VCaP (cell line): ENCODE results near the gene DDAH2.

Experiments
- H3K27ac ChIP-seq: fragments of 450-650 bp; 2 replicates; pipeline ENCODE4 v1.5.1; 2017
- TF ChIP-seq, protein P1 (sequence below): fragments of 450-650 bp; conservative IDR thresholded peaks from 2 replicates; pipeline ENCODE4 v1.5.1; 2017; ENCODE audit warnings: mild to moderate bottlenecking, moderate library complexity

DDAH2 gene

DNA sequence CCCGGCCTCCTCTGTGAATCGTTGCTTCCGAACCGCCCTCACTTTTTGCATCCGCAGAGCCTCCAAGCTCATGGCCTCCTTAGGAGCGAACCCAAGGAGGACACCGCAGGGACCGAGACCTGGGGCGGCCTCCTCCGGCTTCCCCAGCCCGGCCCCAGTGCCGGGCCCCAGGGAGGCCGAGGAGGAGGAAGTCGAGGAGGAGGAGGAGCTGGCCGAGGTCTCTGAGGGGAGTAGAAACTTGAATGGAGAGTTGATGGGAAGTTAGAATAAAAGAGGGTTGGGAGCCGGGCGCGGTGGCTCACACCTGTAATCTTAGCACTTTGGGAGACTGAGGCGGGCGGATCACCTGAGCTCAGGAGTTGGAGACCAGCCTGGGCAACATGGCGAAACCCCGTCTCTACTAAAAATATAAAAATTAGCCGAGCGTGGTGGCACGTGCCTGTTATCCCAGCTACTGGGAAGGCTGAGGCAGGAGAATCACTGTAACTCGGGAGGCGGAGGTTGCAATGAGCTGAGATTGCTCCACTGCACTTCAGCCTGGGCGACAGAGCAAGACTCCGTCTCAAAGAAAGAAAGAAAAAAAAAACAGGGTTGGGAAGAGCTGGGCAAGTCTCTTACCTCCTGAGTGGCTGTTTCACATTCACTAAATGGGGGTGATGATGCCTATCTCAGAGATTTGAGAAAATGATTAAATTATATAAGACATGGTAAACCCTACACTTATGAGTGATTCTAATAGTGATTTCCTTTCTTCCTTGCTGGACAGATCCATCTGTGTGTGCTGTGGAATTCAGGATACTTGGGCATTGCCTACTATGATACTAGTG is 11.5 kb upstream of the DDAH2 start:
- peak overlapping the region; percentile 99 for H3K27ac ChIP-seq
- TF ChIP-seq, protein P1, sequence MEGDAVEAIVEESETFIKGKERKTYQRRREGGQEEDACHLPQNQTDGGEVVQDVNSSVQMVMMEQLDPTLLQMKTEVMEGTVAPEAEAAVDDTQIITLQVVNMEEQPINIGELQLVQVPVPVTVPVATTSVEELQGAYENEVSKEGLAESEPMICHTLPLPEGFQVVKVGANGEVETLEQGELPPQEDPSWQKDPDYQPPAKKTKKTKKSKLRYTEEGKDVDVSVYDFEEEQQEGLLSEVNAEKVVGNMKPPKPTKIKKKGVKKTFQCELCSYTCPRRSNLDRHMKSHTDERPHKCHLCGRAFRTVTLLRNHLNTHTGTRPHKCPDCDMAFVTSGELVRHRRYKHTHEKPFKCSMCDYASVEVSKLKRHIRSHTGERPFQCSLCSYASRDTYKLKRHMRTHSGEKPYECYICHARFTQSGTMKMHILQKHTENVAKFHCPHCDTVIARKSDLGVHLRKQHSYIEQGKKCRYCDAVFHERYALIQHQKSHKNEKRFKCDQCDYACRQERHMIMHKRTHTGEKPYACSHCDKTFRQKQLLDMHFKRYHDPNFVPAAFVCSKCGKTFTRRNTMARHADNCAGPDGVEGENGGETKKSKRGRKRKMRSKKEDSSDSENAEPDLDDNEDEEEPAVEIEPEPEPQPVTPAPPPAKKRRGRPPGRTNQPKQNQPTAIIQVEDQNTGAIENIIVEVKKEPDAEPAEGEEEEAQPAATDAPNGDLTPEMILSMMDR = no peak

DNA sequence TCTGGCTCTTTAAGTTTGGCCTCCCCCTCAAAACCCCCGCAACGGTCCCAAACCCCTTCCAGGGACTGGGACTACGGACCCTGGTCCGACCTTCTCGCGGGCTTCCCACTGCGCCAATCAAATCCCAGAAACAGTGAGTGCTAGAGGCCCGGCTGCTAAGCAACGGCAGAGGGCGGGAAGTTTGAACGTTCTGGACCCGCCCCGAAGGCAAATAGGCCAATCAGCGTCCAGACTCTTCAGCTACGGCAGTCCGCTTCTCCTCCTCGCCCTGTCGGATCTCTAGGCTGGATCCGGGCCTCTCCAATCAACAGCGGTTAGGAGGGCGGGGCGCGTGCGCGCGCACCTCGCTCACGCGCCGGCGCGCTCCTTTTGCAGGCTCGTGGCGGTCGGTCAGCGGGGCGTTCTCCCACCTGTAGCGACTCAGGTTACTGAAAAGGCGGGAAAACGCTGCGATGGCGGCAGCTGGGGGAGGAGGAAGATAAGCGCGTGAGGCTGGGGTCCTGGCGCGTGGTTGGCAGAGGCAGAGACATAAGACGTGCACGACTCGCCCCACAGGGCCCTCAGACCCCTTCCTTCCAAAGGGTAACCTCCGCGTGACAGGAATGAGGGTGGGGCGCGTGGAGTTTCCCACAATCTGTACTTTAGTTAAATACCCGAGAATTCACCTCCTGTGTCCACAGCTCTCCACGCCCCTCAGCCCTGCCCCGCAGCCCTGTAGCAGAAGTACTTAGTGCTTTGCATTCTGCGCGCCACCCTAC is 10.7 kb upstream of the DDAH2 start, which contains the start of gene MSH5:
Gene MSH5 (plus strand): TSS at position 367 of the 758 bp plus-strand sequence. CDS start 462 bp downstream, outside the sequence.
- TF ChIP-seq, protein P1 = no peak
- H3K27ac ChIP-seq = peak within 1 kb of the TSS; percentile 99

DNA sequence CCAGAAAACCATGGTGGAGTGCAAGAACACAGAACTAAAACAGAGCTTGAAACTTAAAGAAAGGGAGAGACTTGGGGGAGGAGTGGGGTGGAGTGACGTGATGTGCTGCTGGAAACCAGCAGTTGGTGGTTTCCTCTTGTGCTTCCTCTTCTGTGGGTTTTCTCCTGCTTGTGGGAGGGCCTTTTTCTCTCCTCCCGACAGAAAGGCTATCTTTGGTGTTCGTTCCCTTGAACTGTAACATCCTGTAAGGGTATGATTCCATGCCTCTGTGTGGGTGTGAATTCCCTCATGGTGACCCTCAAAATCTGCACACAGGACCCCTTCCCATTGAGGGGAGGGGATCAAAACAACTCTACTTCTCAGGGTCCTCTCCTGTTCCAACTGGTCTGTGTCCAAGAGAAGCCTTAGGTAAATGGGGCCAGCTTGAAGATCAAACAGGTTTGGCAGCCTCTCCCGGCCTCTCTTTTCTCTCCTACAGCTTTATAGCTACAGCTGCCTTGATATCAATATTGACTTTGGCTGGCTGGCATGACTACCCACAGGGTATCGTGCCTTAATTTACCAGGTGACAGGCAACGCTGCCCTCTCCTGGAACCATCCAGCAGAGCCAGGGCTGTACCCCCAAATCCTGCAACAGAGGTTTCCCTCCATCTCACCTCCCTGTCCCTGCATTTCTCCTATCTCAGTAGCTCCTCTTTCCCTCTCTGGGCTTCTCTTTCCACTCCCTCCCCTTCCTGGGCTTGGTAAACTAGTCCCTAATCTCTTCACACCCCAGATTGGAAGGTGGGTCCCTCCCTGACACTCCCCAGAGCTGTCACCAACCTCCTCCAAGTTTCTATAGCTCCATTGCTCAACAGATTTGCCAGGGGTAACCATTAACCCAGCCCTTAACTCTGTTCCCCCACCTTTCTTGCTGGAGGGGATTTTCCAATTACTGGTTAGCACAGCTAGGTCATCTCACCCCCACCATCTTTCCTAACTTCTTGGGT is 9.2 kb upstream of the DDAH2 start:
- TF ChIP-seq, protein P1 = peak; percentile 54
- peak overlapping the region; percentile 99 for H3K27ac ChIP-seq

DNA sequence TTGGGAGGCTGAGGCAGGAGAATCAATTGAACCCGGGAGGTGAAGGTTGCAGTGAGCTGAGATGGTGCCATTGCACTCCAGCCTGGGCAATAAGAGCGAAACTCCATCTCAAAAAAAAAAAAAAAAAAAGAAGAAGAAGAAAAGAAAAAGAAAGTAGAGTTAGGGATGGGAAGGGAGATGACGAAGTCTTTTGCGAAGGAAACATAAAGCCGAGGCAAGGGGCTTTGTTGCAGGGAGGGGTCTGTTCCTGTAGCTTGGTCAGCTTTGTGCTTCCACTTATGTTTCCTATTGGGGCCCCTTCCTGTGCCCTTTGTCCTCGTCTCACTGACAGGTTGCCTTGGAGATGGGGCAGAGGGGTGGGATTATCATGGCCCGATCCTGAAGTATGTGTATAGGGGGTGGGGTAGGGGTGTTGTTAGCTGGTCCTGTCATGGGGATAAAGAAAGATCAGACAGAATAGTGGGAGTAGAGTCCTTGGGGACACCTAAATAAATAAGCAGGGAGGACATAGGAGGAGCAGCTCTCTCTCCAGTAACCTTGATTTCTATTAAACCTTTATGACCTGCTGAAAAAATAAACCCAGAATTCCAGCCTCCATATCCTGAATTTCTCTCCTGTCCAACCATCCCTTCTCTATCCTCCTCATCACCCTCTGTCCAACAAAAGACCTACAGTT is 8.4 kb upstream of the DDAH2 start:
- TF ChIP-seq, protein P1 = no peak
- H3K27ac ChIP-seq = peak overlapping the region; percentile 99

DNA sequence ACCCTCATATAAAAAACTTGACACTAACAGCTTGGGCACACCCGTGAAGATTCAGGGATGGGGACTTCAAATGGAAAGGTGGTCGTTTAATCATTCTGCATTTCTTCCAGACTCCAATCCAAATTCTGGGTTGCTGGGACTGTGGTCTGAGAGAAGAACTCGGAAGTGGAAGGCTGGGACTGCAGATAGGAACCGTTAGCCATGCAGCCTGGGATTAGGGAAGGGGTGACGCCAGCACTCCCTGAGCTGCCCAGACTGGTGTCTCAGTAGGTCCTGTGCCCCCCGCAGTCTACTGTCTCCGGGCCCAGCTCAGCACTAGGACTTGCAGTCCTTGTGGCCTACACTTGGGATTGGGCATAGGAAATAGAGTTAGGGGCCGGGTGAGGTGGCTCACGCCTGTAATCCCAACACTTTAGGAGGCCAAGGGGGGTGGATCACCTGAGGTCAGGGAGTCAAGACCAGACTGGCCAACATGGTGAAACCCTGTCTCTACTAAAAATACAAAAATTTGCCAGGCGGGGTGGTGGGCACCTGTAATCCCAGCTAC is 7.7 kb upstream of the DDAH2 start:
- TF ChIP-seq, protein P1 = no peak
- peak overlapping the region; percentile 99 for H3K27ac ChIP-seq

DNA sequence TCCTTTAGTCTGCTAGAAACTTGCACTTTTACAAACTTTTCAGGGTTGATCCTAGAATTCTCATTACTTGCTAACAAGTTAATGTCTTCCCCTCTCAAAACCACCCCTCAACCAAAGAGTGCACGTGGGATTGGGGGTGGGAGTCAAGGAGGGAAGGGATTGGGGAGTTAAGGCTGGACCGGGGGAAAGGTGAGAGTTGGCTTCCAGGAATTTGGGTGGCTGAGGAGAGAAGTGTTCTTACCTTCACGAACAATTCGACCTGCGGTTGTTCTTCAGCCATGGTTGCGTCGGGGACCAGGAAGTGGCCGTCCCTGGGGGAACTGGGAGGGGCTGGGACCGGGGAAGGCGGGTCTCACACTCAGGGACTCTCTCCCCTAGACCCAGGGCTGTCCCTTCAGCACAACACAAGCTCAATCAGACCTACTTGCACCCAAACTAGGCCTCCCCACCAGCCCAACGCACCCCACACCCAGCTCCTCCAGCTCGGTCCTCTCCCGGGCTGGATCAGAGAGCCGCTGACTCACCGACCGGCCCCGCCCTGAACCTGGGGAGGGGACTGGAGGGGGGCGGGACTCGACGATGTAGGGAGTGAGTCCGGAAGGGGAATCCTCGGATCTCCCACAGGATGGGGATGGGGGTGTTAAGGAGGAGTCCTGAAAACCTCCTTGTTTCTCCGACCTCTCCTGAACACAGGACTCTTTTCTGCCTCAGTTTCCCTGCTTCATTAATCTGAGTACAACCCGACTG is 7.1 kb upstream of the DDAH2 start, which contains the start of gene CLIC1:
Gene CLIC1 (minus strand): TSS at position 510 of the 747 bp plus-strand sequence. CDS start 230 bp downstream, at position 280.
- H3K27ac ChIP-seq = peak within 1 kb of the TSS; percentile 99
- TF ChIP-seq, protein P1 = no peak
